Effector CD4-positive, alpha-beta T cell (primary cell): Measurements from ENCODE around the gene SHBG.

ENCODE experiments used
- DNase-seq: peaks from one replicate; pipeline ENCODE4 v3.0.0-alpha.2; 2020

Gene SHBG

DNA sequence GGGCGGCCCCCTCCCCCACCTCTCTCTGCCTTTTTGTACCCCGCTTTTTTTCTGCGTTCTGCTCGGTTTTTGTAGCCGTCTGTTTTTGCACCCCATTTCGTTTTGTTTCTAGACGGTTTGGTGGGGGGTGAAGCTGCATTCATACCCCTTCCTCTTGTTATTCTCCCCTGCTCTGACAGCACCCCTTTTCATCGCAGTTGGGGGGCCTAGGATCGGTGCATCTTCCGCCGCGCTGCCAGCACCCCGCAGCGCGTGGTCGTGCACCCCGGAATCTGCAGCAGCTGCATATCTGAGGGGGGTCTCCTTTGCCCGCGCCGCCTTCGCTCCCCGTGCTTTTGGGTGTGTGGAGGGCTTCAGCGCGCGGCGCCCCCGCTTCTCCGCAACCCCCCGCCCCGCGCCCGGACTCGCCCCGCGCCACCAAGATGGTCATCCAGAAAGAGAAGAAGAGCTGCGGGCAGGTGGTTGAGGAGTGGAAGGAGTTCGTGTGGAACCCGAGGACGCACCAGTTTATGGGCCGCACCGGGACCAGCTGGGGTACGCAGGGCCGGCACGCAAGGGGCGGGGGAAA is 21.2 kb downstream of the SHBG start:
- no peak for DNase-seq

GRCh38 chr17:7651665-7652387 is 21.9 kb downstream of the SHBG start:
- DNase-seq: no peak

DNA sequence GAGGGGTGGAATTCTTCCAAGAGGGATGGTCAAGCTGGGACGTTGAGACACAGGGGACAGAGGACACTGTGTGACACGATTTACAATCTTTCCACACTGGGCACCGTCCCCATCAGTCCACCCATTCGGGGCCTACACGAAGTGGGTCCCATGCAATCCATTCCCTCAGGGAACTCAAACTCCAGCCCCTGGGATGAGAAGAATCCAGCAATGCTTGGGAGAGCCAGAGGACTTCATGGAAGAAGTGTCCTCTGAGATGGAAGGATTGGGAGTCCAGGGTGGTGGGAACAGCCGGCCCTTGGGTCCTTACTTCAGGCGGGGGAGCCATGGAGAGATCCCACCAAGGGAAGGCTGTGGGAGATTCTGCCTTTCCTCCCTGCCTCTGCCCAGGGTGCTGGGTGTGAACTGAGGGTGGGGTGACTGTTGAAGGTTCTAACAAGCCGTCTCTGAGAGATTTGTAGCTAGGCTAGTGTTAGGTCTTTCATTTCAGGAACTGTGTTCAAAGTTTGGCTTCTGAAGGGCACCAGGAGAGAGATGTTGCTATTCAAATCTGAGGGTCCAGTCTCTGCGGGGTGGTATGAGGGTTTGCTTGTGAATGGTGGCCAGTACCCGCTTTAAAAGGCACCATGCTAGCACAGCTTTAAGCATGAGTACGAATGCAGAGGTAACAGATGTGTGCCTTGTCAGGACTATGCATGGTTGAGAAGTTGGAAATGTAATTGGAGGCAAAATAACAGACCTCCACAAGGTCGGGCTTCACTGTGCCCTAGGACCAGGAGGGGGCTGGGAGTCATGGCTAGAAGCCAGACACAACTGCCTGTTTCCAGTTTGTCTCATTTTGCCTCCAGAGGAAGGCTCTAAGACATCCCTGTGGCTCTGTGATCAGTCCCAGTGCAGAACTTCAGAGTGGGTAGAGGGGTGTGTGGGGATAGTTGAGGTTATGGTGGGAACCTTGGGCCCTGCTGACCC is 22.7 kb downstream of the SHBG start:
- no peak for DNase-seq

- DNase-seq: no peak
Observed at GRCh38 chr17:7654832-7655540, 25.1 kb downstream of the SHBG start.

DNA sequence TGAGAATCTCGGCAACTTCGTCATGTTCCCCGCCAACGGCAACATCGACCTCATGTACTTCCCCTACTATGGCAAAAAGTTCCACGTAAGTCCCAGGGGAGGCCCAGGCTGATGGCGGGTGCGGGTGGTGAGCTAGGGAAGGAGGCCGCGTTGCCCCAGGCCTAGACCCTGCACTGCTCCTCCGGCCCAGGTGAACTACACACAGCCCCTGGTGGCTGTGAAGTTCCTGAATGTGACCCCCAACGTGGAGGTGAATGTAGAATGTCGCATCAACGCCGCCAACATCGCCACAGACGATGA is 25.6 kb downstream of the SHBG start:
- no peak for DNase-seq

DNA sequence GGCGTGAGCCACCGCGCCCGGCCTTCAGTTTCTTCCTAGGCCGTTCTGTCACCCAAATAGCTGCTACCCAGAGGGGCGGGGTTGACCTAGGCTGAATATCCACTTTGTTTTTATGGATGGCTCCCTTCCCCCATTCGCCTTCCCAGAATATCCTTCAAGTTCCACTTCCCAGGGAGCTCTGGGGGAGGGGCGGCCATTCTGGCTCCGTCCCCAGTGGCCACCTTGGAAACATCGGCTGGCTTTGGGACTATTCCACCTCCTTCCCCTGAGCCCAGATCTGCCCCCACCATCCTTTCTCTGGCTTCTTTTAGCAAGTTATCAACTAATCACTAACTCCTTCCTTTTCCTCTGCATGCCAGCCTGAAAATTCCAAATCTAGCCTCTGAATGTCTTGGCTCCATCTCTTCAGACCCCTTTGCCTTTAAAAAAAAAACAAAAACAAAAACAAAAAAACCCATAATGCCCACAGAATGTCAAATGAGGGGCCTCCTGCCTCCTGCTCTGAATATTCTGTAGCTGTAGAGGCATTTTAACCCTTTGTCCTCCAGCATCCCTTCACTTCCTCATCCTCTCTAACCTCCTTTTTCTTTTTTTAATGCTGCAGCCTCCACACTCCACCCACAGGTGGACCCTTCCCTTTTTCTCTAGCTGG is 27.1 kb downstream of the SHBG start:
- DNase-seq: no peak

- DNase-seq: no peak
Observed at GRCh38 chr17:7667656-7668406, 37.9 kb downstream of the SHBG start.

DNA sequence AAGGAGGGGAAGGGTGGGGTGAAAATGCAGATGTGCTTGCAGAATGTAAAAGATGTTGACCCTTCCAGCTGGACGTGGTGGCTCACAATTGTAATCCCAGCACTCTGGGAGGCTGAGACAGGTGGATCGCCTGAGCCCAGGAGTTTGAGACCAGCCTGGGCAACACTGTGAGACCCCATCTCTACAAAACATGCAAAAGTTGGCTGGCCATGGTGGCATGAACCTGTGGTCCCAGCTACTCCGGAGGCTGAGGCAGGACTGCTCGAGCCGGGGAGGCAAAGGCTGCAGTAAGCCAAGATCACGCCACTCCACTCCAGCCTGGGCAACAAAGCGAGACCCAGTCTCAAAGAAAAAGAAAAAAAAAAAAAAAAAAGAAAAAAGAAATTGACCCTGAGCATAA is 38.5 kb downstream of the SHBG start:
- DNase-seq: no peak

DNA sequence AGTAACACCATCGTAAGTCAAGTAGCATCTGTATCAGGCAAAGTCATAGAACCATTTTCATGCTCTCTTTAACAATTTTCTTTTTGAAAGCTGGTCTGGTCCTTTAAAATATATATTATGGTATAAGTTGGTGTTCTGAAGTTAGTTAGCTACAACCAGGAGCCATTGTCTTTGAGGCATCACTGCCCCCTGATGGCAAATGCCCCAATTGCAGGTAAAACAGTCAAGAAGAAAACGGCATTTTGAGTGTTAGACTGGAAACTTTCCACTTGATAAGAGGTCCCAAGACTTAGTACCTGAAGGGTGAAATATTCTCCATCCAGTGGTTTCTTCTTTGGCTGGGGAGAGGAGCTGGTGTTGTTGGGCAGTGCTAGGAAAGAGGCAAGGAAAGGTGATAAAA is 43.3 kb downstream of the SHBG start:
- no peak for DNase-seq

- no peak for DNase-seq
Observed at GRCh38 chr17:7674934-7675333, 45.0 kb downstream of the SHBG start.

DNA sequence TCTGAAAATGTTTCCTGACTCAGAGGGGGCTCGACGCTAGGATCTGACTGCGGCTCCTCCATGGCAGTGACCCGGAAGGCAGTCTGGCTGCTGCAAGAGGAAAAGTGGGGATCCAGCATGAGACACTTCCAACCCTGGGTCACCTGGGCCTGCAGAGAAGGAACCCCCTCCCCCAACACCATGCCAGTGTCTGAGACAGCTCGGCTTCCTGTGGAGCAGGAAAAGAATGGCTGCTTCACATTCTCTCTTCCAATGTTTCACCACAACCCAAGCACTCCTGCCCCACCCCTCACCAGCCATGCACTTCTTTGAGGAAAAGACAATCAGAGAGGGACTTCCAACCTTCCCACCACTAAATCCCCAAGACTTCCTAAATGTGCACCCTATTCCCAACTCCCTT is 46.6 kb downstream of the SHBG start:
- DNase-seq: no peak

DNA sequence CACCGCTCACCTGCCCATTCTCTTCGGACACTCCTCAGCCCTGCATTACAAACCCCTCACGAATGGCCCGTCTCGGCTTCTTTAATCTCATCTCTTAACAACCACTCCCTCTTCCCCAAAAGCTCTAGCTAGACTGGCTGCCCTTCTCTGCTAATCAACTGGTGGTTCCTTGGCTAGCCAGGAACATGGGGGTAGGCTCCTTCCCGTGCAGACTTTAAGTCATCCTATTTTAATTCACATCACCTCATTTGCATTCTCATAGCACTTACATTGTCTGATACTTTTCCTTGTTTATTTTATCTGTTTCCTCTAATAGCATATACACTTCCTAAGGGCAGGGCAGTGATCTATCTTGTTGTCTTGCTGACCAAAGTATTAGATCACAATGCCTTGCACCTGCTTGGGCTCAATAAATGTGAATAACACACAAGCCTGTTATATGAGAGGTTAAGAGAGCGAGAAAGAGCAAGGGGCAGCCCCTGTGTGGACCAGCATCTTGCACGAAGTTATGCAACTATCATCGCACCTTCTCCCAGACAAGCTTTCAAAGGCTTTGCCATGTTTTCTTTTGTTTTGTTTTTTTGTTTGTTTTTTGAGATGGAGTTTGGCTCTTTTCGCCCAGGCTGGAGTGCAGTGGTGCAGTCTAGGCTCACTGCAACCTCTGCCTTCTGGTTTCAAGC is 47.6 kb downstream of the SHBG start:
- DNase-seq: no peak
